GM19397 (cell line): ENCODE results near the gene SLC13A5.
A peak's percentile ranks its signal among the peaks of the same experiment; 100 is the strongest.
"Not testable (repeated sequence)": the region's sequence is repeated elsewhere in the genome, so short reads cannot be mapped to it uniquely, and the experiment has no call there.

ENCODE experiments used
- ATAC-seq: cut with Tn5 transposase; IDR thresholded peaks from one replicate; pipeline ENCODE4 v1.9.1; 2021; ENCODE audit warnings: mild to moderate bottlenecking, moderate library complexity; ENCODE audit not compliant: unreplicated experiment

Gene SLC13A5

GRCh38 chr17:6666557-6666956 is 46.6 kb downstream of the SLC13A5 start:
- ATAC-seq, result no peak

DNA sequence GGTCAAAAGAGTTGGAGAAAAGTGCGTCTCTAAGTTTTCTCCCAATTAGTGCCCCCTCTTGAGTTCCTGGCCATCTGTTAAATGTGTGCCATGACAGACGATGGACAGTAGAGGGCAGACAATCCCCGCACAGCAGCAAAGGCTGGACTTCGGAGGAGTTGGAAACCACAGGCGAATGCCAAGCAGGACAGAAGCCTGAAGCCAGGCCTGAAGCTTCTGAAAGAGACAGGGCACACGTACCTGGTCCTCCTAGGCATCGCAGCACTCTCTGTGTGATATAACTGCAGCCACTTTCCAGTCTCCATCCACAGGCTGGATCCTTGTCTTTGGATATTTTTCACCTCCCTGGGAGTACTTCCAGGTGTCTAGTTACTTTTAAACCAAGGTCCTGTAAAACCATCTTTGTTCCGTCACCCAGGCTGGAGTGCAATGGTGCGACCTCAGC is 47.1 kb downstream of the SLC13A5 start:
- ATAC-seq, result no peak

DNA sequence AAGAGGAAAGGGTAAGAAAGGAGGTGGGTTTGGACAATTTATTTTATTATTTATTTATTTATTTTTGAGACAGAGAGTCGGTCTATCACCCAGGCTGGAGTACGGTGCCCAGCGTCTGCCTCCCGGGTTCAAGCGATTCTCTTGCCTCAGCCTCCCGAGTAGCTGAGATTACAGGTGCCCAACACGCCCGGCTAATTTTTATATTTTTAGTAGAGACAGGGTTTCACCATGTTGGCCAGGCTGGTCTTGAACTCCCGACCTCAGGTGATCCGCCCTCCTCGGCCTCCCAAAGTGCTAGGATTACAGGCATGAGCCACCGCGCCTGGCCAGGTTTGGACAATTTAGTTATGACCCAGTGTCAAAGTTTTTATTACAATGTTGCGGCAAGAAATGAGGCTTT is 50.0 kb downstream of the SLC13A5 start:
- ATAC-seq, result not testable (repeated sequence)

DNA sequence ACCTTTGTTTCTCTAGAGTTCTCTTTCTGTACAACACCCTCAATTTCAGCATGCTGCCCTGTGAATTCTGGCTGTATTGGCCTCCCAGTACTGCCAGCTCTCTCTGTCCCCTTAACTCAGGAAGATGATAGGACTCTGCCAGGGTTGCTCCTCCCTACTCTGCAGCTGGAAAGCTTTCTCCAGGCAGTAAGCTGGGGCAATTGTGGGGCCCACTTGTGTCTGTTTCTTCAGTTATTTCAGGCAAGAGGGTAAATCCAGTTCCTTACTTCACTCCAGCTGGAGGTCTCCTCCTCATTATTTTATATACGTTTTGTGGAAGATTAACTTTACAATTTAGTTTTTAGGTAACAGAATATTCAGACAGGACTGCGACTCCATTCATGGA is 51.7 kb downstream of the SLC13A5 start:
- ATAC-seq, result no peak

DNA sequence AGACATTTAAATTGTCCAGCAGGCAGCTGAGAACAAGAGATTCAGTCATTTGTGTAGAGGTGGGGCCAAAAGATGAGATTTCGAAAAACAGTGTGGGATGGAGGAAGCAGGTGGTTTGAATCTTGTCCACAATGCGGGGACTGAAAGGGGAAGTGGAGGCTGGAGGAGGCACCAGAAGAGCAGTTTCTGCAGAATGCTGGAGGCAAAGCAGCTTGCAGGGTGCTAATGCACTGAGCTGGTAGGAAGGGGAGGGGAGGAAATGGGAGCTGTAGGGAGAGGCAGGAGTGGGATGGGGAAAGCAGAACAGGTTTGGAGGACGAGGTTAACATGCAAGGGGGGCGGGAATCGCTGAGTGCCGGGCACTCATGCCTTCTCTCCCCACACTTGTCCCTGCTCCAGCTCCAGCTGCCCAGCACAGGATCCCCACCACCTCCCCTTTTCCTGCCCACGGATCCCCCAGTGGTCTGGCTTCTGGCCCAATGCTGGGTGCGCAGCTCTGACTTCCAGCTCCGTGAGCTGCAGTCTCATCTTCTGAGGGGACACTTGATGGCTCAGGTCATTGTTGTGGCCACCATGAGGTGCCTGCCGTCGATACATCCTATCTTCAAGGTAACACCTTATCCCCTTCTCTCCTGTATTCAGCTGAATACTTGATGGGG is 52.2 kb downstream of the SLC13A5 start:
- peak; percentile 74 for ATAC-seq

GRCh38 chr17:6660101-6660500 is 53.1 kb downstream of the SLC13A5 start:
- no peak for ATAC-seq

DNA sequence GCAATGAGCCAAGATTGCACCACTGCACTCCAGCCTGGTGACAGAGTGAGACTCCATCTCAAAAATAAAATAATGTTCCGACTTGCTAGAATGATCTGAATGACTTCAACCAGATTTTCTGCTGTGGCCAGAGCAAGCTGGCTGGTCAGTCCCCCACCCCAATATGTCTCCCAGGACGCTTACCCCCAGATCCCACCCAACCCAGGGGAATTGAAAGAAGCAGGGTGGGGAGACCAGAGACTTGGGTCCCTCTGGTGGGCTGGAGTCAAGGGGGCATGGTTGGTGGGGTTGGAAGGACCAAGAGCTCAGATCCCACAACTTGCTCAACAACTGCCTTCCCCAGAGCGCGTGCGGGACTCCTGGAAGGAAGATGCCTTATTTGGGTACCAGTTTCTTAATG is 54.8 kb downstream of the SLC13A5 start:
- ATAC-seq, result not testable (repeated sequence)

- ATAC-seq, result no peak
These were observed 55.4 kb downstream of the SLC13A5 start for GRCh38 chr17:6657633-6658287.

DNA sequence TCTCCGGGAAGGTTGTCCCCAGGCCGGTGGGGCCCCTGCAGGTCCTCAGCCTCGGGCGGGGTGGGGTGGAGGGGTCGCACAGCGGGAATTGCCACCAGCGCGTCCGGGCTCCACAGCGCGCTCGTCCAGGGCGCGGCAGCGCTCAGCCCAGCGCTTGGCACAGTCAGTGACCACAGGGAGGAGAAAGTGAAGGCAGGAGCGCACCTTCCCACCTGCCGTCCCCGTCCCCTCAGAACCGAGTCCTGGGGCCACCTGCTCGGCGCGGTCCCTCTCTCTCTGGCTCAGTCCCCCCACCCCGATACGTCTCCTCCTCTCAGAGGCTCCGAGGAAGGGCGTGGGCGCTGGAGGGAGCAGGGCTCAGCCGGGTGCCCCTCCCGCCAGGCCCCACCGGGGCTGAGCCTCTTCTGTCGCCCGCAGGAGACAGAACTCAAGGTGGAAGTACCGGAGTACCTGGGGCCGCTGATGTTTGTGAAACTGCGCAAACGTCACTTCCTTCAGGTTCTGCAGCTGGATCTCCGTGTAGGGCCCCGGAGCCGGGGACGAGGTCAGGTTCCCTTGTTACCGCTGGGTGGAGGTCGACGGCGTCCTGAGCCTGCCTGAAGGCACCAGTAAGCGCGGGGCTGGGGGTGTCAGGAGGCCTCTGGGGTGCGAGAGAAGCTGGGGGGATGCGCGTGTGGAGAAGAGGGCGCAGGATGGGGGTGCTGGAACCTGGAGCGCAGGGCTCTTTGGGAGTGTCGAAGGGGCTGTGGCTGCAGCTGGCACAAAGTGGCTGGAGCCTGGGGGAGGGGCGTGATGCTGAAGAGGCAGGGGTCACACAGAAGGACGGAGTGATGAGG is 56.2 kb downstream of the SLC13A5 start:
- not testable (repeated sequence) for ATAC-seq

- ATAC-seq, result not testable (repeated sequence)
These were observed 57.3 kb downstream of the SLC13A5 start for GRCh38 chr17:6655732-6656361.

DNA sequence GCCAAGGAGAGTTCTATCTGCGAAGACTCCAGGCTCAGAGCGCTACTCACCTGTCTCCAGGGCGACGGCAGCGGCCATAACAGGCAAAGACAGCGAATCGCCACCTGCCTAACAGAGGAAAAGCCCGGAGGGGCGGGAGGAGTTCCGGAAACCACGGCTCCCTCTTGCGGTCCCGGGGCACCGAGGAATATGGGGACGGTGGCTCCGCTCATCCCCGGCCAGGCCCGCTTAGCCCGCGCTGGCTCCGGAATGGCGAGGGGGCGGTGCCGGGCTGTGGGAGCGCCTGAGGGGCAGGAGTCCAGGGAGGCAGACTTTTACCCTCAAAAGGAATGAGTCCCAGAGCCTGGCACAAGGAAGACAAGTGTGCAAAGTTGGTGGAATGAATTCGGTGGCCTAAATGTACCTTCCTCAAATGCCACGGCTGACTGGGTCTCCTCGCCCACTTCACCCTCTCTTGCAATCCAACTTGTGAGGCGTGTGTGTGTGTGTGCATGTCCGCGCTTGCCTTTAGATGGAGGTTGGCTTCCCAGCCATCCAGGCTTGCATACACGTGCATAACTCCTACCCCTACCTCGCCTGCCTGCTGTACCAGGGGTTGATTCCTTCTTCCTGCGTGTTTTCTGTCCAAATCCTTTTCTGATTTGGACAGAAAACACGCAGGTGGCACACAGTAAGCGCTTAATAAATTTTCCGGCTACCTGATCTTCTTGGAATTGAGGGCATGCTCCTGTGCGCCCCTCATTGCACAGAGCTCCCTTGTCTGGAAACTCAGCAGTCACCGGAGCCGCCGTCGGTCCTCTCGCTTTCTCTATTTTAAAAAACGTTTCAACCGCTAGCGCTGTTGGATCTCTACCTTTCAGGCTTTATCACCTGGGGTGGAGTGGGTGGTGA is 58.1 kb downstream of the SLC13A5 start:
- no peak for ATAC-seq

GRCh38 chr17:6651919-6652452 is 61.2 kb downstream of the SLC13A5 start:
- ATAC-seq, result peak; percentile 17

- peak; percentile 92 for ATAC-seq
These were observed 61.7 kb downstream of the SLC13A5 start, which contains the start of the genes C17orf100 and MED31 for GRCh38 chr17:6651354-6651918. Gene C17orf100 (plus strand): TSS chr17:6651762. CDS start chr17:6651914, 152 bp downstream. Gene MED31 (minus strand): TSS chr17:6651605. CDS start chr17:6651528, 77 bp downstream.

DNA sequence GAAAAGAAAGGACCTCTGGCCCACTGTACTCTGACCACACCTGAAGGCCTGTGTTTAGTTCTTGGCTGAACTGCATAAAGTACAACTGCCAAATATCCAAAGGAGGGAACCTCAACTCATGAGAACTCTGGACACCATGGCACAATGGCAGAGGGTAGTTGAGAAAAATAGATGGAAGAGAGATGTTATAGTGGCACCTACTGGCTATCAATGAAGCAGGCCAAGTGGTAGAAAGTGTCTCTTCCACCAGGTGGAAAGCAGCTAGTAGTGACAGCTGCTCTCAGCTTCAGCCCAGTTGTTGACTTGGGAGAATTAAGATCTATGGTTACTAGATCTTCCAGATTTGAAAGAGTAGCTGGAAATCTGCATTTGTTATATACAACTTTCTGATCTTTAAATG is 65.0 kb downstream of the SLC13A5 start:
- ATAC-seq, result no peak

GRCh38 chr17:6643451-6644125 is 69.6 kb downstream of the SLC13A5 start:
- ATAC-seq, result no peak

DNA sequence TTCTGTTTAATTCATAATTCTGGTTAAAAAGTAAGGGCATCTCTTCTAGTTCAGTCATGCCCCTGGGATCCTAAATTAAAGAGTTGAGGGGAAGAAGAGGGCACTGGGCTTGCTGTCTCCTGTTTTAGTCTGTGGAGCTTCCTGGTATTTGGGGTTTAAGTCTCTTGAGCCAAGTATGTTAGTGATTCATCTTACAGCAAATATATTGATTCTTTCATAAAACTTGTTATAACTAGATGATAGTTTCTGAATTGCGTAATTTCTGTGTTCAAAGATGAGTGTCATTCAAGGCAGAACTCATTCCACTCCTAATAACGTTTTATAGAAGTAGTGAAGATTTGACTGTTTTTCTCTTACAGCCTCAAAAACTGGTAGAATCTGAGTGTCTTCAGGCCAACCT is 70.6 kb downstream of the SLC13A5 start:
- no peak for ATAC-seq

GRCh38 chr17:6641247-6641863 is 71.8 kb downstream of the SLC13A5 start:
- ATAC-seq, result peak; percentile 6

- ATAC-seq, result peak; percentile 91
These were observed 72.5 kb downstream of the SLC13A5 start, which contains the start of the genes KIAA0753 and TXNDC17 for GRCh38 chr17:6640536-6641246. Gene KIAA0753 (minus strand): TSS chr17:6640711. CDS start chr17:6635103, 5,608 bp downstream. Gene TXNDC17 (plus strand): TSS chr17:6641060. CDS start chr17:6641083, 23 bp downstream.
